Measurements from ENCODE around the gene ARF6. TPM values are rescaled to one million over a fixed set of nuclear protein-coding genes. Genes with fewer than 3 reads are reported as not detected.

ARF6 gene
- total and polyA plus RNA-seq, 7 donors: 19.0 to 43.1 (median 27.1) TPM

- Histone ChIP-seq H3K4me1 (no peaks in the 10 kb centered on the region), H3K27me3 (ENCODE audit: insufficient read depth in 3 of 3, low read length in 2 of 3) (no peaks in the 10 kb centered on the region), H3K27ac (no peak overlapping the region), H3K4me3 (no peak overlapping the region), H3K36me3 (ENCODE audit: insufficient read depth in 1 of 2, low read depth in 1 of 2) (no peaks in the 10 kb centered on the region), H3K9me3 (no peaks in the 10 kb centered on the region)
- no peak for DNase-seq
- intact Hi-C loops (cut with DNase I): no loop called here
- WGBS, 3 donors: 68 to 95% (median 69%) methylated on average over 2 of the region's 2 CpGs
- no peak for ATAC-seq
- TF ChIP-seq, protein P1, sequence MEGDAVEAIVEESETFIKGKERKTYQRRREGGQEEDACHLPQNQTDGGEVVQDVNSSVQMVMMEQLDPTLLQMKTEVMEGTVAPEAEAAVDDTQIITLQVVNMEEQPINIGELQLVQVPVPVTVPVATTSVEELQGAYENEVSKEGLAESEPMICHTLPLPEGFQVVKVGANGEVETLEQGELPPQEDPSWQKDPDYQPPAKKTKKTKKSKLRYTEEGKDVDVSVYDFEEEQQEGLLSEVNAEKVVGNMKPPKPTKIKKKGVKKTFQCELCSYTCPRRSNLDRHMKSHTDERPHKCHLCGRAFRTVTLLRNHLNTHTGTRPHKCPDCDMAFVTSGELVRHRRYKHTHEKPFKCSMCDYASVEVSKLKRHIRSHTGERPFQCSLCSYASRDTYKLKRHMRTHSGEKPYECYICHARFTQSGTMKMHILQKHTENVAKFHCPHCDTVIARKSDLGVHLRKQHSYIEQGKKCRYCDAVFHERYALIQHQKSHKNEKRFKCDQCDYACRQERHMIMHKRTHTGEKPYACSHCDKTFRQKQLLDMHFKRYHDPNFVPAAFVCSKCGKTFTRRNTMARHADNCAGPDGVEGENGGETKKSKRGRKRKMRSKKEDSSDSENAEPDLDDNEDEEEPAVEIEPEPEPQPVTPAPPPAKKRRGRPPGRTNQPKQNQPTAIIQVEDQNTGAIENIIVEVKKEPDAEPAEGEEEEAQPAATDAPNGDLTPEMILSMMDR (IDR thresholded peaks at IDR 0.05): no peak
These were observed 35.1 kb downstream of the ARF6 start for GRCh38 chr14:49928015-49928414.

- no peaks in the 10 kb centered on the region for H3K4me1 ChIP-seq
- intact Hi-C loops (cut with DNase I): no loop called here
- ATAC-seq: no peak
- WGBS, 3 donors: 58 to 80% (median 78%) methylated on average over 2 of the region's 2 CpGs
- H3K9me3 ChIP-seq: no peaks in the 10 kb centered on the region
- no peaks in the 10 kb centered on the region for H3K36me3 ChIP-seq (ENCODE audit: insufficient read depth in 1 of 2, low read depth in 1 of 2)
- TF ChIP-seq, protein P1 (IDR thresholded peaks at IDR 0.05): no peak
- no peak for DNase-seq
- H3K4me3 ChIP-seq: no peak overlapping the region
- no peak overlapping the region for H3K27ac ChIP-seq
- no peaks in the 10 kb centered on the region for H3K27me3 ChIP-seq (ENCODE audit: insufficient read depth in 3 of 3, low read length in 2 of 3)
These were observed 37.8 kb downstream of the ARF6 start for GRCh38 chr14:49930720-49931119.

GRCh38 chr14:49931523-49931922 lies 38.6 kb downstream of the ARF6 start:
- Histone ChIP-seq H3K4me1 (no peaks in the 10 kb centered on the region), H3K4me3 (no peak overlapping the region), H3K27ac (no peak overlapping the region), H3K9me3 (no peaks in the 10 kb centered on the region), H3K27me3 (ENCODE audit: insufficient read depth in 3 of 3, low read length in 2 of 3) (no peaks in the 10 kb centered on the region), H3K36me3 (ENCODE audit: insufficient read depth in 1 of 2, low read depth in 1 of 2) (no peaks in the 10 kb centered on the region)
- intact Hi-C loops (cut with DNase I): no loop called here
- WGBS, 3 donors: 84 to 91% (median 88%) methylated on average over 3 of the region's 3 CpGs
- DNase-seq (no peak), ATAC-seq (no peak)
- TF ChIP-seq, protein P1 (IDR thresholded peaks at IDR 0.05): no peak

DNA sequence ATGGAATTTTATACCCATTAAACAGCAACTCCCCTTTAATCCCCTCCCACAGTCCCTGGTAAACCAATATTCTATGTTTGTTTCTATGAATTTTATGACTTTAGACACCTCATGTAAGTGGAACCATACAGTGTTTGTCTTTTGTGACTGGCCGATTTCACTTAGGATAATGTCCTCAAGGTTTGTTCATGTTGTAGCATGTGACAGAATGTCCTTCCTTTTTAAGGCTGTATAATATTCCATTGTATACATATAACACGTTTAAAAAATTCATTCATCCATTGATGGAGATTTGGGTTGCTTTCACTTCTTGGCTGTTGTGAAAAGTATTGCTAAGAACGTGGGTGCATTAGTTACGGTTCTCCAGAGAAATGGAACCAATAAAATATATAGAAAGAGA lies 40.2 kb downstream of the ARF6 start:
- DNase-seq: no peak
- intact Hi-C loops (cut with DNase I): no loop called here
- Histone ChIP-seq H3K4me3 (no peak overlapping the region), H3K9me3 (no peaks in the 10 kb centered on the region), H3K27ac (no peak overlapping the region), H3K4me1 (no peaks in the 10 kb centered on the region), H3K36me3 (ENCODE audit: insufficient read depth in 1 of 2, low read depth in 1 of 2) (no peaks in the 10 kb centered on the region), H3K27me3 (ENCODE audit: insufficient read depth in 3 of 3, low read length in 2 of 3) (no peaks in the 10 kb centered on the region)
- ATAC-seq: no peak
- TF ChIP-seq, protein P1 (IDR thresholded peaks at IDR 0.05): no peak
- 84 to 91% (median 89%) methylated on average over 4 of the region's 4 CpGs for WGBS, 3 donors

DNA sequence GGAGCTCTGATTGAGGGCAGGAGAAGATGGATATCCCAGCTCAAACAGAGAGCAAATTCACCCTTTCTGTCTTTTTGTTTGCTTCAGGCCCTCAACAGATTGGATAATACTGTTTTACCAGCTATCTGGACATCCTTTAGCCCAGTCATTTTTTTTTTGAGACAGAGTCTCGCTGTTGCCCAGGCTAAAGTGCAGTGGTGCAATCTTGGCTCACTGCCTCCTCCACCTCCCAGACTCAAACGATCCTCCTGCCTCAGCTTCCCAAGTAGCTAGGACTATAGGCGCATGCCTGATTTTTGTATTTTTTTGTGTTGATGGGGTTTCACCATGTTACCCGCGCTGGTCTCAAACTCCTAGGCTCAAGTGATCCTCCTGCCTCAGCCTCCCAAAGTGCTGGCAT lies 40.8 kb downstream of the ARF6 start:
- Histone ChIP-seq H3K36me3 (ENCODE audit: insufficient read depth in 1 of 2, low read depth in 1 of 2) (no peaks in the 10 kb centered on the region), H3K27me3 (ENCODE audit: insufficient read depth in 3 of 3, low read length in 2 of 3) (no peaks in the 10 kb centered on the region), H3K4me1 (no peaks in the 10 kb centered on the region), H3K9me3 (no peaks in the 10 kb centered on the region), H3K27ac (no peak overlapping the region), H3K4me3 (no peak overlapping the region)
- WGBS, 3 donors: 77 to 94% (median 92%) methylated on average over 5 of the region's 5 CpGs
- intact Hi-C loops (cut with DNase I): no loop called here
- TF ChIP-seq, protein P1 (IDR thresholded peaks at IDR 0.05): no peak
- DNase-seq (no peak), ATAC-seq (no peak)

Measured in psoas muscle (tissue), 8 donors.